Measurements from ENCODE around the gene AOPEP.

Gene AOPEP

GRCh38 chr9:94859226-94859625 is 132.7 kb downstream of the AOPEP start:
- ChIA-PET POLR2A (no interaction called here), CTCF (interaction anchor here (0.6 kb wide), 1 partner anchor 190 kb away, joined by 3 read pairs; no protein-coding TSS in a partner anchor)
- H3K27ac ChIP-seq (ENCODE audit: extremely low read depth, low read depth, low read length), result no peak overlapping the region
- H3K36me3 ChIP-seq (ENCODE audit: control insufficient read depth in 2 of 2, insufficient read depth in 1 of 2, low read length in 2 of 2), result no peaks in the 10 kb centered on the region
- H3K4me1 ChIP-seq (ENCODE audit: control insufficient read depth, insufficient read depth, low read length), result no peaks in the 10 kb centered on the region
- TF ChIP-seq ZNF398 (tag by site-specific recombination; IDR thresholded peaks at IDR 0.05), result no peak
- no peak for TF ChIP-seq ZNF843 (tag by site-specific recombination; IDR thresholded peaks at IDR 0.05)
- TF ChIP-seq PRDM6 (tag by site-specific recombination; IDR thresholded peaks at IDR 0.05), result no peak
- no peak for TF ChIP-seq ZBTB49 (tag by site-specific recombination; IDR thresholded peaks at IDR 0.05; ENCODE audit: low read depth)
- no peak for TF ChIP-seq PRDM1 (tag by site-specific recombination; IDR thresholded peaks at IDR 0.05)
- TF ChIP-seq HOXC10 (CRISPR knock-in tag; IDR thresholded peaks at IDR 0.05), result no peak
- TF ChIP-seq HIC1 (tag by site-specific recombination; IDR thresholded peaks at IDR 0.05), result no peak
- no peak for TF ChIP-seq ZNF549 (tag by site-specific recombination; IDR thresholded peaks at IDR 0.05)
- no peak for TF ChIP-seq ZNF785 (tag by site-specific recombination; IDR thresholded peaks at IDR 0.05)
- TF ChIP-seq SALL2 (tag by site-specific recombination; IDR thresholded peaks at IDR 0.05; ENCODE audit: borderline replicate concordance), result no peak
- no peak for TF ChIP-seq KLF10 (tag by site-specific recombination; IDR thresholded peaks at IDR 0.05)
- no peak for TF ChIP-seq ZNF600 (tag by site-specific recombination; IDR thresholded peaks at IDR 0.05)
- TF ChIP-seq ZNF311 (tag by site-specific recombination; IDR thresholded peaks at IDR 0.05; ENCODE audit: borderline replicate concordance), result no peak
- TF ChIP-seq ZNF19 (tag by site-specific recombination; IDR thresholded peaks at IDR 0.05; ENCODE audit: low read depth), result no peak
- no peak overlapping the region for H3K4me3 ChIP-seq (ENCODE audit: low read depth, low read length)
- no peaks in the 10 kb centered on the region for H3K9me3 ChIP-seq (ENCODE audit: control insufficient read depth, insufficient read depth, low read depth, low read length)

- ChIA-PET CTCF (interaction anchor here (1.0 kb wide), 1 partner anchor 76 kb away, joined by 4 read pairs; no protein-coding TSS in a partner anchor), POLR2A (no interaction called here)
- no peaks in the 10 kb centered on the region; the same call in 1 of the 2 replicates for H3K4me1 ChIP-seq (ENCODE audit: control insufficient read depth, insufficient read depth, low read length)
- TF ChIP-seq ZNF624 (tag by site-specific recombination; IDR thresholded peaks at IDR 0.05) (no peak), ZNF311 (tag by site-specific recombination; IDR thresholded peaks at IDR 0.05; ENCODE audit: borderline replicate concordance) (no peak), ZNF660 (tag by site-specific recombination; IDR thresholded peaks at IDR 0.05) (no peak), KLF16 (tag by site-specific recombination; IDR thresholded peaks at IDR 0.05) (no peak)
- no peak overlapping the region for H3K4me3 ChIP-seq (ENCODE audit: low read depth, low read length)
- H3K27ac ChIP-seq (ENCODE audit: extremely low read depth, low read depth, low read length), result no peak overlapping the region
- no peaks in the 10 kb centered on the region for H3K36me3 ChIP-seq (ENCODE audit: control insufficient read depth in 2 of 2, insufficient read depth in 1 of 2, low read length in 2 of 2)
- H3K9me3 ChIP-seq (ENCODE audit: control insufficient read depth, insufficient read depth, low read depth, low read length), result no peaks in the 10 kb centered on the region
These were observed 133.4 kb downstream of the AOPEP start for GRCh38 chr9:94859891-94860290.

Measured in HEK293 (cell line).